NCI-H2196 treated with DMSO at 0.1 percent for 48 hours (cell line): Measurements from ENCODE around the gene NPR2.

Source experiments
- DNase-seq: peaks from one replicate; lab custom pipeline; 2025; ENCODE audit not compliant: unreplicated experiment; lab: John Stamatoyannopoulos, UW

NPR2 gene

GRCh38 chr9:35791297-35791921, at the start of gene NPR2:
Gene NPR2, plus strand, starts transcription at chr9:35791591. Its CDS starts 818 bp downstream, at chr9:35792409.
- DNase-seq: no peak

DNA sequence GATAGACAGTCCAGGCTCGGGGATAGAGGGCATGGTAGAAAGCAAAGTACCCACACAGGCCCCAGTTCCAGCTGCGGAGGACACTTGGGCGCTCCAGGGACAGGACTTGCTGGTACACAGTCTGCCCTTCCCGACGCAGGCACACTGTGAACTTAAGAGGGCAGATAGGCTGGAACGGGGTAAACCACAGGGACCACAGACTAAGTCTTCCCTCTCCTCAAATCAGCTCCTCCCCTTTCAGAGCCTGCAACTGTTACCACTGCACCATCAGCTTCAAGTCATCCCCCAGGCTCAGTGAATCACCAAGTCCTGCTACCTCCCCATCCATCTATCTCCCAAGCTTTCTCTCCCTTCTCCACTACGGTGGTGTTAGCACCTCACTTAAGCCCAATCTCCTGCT, 49.7 kb upstream of the NPR2 start:
- DNase-seq: no peak

DNA sequence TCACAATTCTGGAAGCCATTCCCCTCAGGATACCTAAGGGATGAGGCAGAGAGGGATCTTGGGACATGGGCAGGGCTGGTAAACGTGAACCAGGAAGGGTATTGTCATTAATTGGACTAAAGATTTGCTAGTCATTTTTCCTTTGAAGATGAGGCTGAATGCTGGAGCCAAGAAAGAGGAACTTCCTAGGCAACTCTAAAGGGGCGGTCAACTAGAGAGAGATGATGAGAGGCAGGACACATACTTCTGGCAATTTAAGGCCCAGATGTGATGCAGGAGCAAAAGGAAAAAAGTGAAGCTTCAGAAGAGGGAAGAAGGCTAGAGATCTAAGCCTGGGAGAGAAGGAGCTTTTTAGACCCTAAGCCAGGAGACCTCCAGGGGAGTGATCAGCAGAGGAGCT, 47.9 kb upstream of the NPR2 start:
- no peak for DNase-seq

GRCh38 chr9:35743880-35744518, 47.4 kb upstream of the NPR2 start:
- DNase-seq: no peak

DNA sequence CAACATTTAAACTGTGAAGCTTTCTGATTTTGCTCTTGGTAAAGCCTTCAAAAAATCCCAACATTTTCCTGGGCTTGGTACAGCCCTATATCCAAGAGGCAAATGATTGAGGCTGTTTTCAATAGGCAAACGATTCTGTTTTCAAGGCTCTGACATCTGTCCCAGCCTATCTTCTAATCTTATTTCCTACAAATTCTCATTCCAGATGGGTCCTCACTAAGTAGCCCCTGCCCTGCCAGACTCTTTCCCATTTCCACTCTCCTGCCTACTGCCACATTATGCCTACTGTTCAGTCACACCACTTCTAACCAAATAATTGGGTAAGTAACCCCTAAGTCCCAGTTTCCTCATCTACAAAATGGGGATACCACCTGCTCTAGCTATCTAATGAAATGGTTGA, 45.8 kb upstream of the NPR2 start:
- no peak for DNase-seq

GRCh38 chr9:35746583-35746982, 44.8 kb upstream of the NPR2 start:
- no peak for DNase-seq

- DNase-seq: no peak
Measured at GRCh38 chr9:35748242-35748857, 43.0 kb upstream of the NPR2 start.

GRCh38 chr9:35748858-35749514, 42.4 kb upstream of the NPR2 start, which contains the start of the genes GBA2 and RGP1:
Gene GBA2, minus strand, starts transcription at chr9:35749228. Its CDS starts 524 bp downstream, at chr9:35748704.
Gene RGP1, plus strand, starts transcription at chr9:35749287. Its CDS starts 469 bp downstream, at chr9:35749756.
- peak; percentile 65 for DNase-seq

DNA sequence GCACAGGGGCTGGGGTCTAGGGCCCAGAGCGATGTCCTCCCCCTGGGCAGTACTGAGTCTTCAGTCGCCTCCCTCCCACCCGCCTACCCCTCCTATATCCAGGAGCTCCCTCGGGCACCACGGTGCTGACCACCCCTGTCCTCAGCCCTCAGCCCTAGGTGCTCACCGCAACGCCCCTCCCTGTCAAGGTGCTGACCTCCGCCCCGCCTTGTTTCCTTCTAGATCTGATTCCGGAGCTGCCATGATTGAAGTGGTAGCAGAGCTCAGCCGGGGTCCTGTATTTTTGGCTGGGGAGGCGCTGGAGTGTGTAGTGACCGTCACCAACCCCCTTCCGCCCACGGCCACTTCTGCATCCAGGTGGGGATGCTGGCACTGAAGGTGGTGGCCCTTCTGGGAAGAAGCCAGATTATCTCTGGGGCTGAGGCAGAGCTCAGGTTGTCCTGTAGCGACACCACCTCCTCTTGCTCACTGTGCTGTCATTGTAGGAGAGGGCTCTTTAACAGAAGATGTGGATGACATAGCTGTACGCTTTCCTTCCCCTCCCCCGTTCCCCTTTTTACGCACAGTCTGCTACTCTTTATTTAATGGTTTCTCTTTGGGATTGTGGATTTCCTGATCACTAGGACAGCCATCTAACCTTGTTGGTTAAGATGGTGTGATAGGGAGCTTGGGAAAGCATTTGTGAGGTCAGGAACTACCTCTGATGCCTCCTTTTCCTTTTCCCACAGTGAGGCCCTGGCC, 41.7 kb upstream of the NPR2 start:
- DNase-seq: peak; percentile 21

- DNase-seq: no peak
Measured at GRCh38 chr9:35750256-35750531, 41.2 kb upstream of the NPR2 start.

DNA sequence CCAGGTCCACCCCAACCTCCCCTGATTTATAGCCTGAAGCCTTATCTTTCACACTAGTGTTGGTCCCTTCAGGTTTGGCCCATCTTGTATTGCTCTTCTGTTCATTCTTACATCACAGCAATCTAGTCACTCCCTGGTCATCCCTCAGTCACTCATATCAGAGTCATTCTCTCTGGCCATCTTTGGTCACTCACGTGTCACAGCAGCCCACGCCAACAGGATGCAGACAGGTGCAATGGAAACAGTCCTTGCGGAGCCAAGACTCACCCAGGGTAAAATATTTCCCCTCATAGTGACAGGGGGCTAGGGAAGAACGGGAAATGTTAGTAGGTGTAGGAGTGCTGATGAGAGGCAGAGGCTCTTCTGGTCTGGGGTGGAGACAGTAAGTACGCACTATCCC, 37.9 kb upstream of the NPR2 start:
- no peak for DNase-seq

GRCh38 chr9:35754264-35754663, 37.1 kb upstream of the NPR2 start, which contains the start of gene MSMP:
Gene MSMP, minus strand, starts transcription at chr9:35754276. Its CDS starts 147 bp downstream, at chr9:35754129.
- no peak for DNase-seq

GRCh38 chr9:35755071-35755470, 36.3 kb upstream of the NPR2 start:
- DNase-seq: no peak

DNA sequence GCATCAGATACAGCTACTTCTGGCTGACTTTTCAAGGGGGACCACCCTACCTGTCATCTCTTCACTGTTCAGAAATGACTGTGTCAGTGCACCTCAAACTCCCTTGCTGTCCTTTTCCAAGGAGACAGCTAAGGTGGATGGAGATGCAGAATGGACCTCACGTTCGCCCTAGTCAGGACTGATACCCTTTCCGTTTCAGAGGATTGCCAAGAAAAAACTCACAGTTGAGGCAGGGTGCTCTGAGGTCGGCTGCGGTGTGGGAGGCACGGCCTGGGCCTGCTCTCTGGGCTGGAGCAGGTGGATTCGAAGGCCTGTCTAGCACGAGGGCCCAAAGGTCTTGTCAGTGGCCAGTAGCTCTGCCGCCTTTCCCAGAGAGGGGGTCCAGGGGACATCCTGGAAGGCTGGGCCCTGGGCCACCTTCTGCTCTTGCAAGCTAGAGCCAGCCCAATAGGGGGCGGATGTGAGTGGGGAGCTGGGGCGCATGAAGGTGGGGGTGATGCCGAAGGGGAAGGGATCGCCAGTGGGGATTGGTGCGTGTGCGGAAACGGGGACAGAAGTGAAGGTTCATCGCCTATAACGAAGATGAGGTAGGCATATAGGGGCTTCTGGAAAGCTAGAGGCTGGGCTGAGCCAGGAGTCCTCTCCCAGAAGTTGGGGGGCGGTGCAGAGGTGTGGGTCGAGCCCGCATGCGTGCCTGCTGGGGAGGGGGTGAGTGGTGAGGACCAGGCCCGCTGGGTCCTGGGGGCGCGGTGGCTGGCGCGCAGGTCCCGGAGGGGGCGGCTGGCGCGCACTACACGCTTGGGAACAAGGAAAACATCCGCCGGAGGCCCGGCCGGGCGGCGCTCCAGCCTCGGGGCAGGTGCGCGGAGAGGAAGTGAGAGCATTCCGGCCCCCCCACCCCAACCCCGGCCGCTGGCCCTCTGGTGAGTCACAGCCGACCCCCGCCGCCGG, 34.8 kb upstream of the NPR2 start:
- peak; percentile 57 for DNase-seq

- peak; percentile 67 for DNase-seq
Measured at GRCh38 chr9:35757226-35757891, 34.0 kb upstream of the NPR2 start.

DNA sequence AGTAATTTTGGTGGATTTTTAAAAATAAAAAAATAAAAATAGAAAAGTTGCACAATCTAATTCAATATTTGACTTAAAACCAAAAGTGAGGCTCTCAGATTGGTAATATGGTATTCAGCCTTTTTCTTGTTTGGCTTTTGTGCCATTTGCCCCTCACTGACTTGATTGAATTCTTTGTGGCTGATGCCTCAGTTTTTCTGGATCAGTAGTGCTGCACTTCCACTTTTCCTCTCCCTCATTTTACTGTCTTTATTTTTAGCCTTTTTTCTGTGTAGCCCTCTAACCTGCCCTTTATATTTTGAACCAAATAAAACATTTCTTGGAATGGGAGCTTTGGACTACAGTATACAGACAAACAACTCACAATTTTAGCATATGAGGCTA, 33.5 kb upstream of the NPR2 start:
- DNase-seq: no peak

DNA sequence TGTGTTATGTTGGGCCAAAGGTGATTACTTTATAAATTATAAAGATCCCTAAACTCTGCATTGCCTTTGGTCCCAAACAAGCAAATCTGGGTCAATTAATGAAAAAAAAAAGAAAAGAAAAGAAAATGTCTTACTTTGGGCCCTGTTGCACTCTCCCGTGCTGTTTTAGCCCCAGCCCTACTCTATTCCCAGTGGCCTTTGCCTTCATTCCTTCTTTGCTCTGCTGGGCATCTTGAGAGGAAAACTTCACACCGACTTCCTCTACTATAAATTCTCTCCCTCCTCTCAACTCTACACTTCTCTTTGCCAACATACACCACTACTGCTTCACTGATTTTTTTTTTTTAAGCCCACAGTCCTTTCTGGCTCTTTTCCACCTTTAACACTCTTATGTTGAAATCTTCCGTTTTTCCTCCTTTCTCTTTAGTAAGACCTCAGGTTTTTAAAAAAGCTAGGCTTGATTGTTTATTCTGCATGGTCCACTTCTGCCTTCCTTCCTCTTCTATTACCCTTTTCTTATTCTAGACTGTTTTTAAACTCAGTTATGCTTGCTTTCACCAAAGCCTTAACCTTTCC, 32.8 kb upstream of the NPR2 start:
- DNase-seq: no peak

- DNase-seq: no peak
Measured at GRCh38 chr9:35759795-35760194, 31.6 kb upstream of the NPR2 start.

DNA sequence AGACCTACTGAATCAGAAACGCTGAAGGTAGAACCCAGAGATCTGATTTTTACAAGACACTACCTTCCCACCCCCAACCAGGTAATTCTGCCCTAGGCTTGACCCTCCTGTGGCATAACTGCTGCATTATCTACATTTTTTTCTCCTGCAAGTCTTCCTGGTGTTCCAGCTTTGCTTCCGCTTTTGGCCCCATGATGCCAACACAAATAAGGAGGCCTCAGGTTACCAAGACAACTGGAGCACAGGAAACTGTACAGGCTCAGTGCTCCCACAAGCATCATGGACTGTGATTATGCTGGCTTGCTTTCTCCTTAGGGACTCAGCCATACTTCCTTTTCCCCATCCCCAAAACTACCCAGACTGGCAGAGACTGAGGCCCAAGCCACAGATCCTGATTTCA, 30.7 kb upstream of the NPR2 start:
- peak; percentile 65 for DNase-seq
